H9 (cell line): ENCODE data around the gene THTPA. TPM values are rescaled to one million over a fixed set of nuclear protein-coding genes. Genes with fewer than 3 reads are reported as not detected.

Experiments used
- DNase-seq: peaks from one replicate; pipeline ENCODE4 v3.0.0-alpha.2; 2017
- H2AFZ ChIP-seq: one replicate; pipeline ENCODE4 v1.6.1; 2013; ENCODE audit warnings: mild to moderate bottlenecking, low read length, control low read depth, moderate library complexity
- H2AK5ac ChIP-seq: 2 replicates; pipeline ENCODE4 v1.6.1; 2013; ENCODE audit warnings: low read length, control low read depth, mixed read lengths; ENCODE audit not compliant: insufficient read length
- H2BK120ac ChIP-seq: one replicate; pipeline ENCODE4 v1.6.1; 2013; ENCODE audit warnings: low read depth, mild to moderate bottlenecking, low read length, control low read depth, inconsistent platforms; ENCODE audit not compliant: poor library complexity, severe bottlenecking
- H2BK12ac ChIP-seq: 2 replicates; pipeline ENCODE4 v1.6.1; 2013; ENCODE audit warnings: low read length, control low read depth, mixed read lengths, low read depth; ENCODE audit not compliant: insufficient read length
- H2BK15ac ChIP-seq: 2 replicates; pipeline ENCODE4 v1.6.1; 2013; ENCODE audit warnings: low read depth, low read length, control low read depth
- H2BK20ac ChIP-seq: one replicate; pipeline ENCODE4 v1.6.1; 2013; ENCODE audit warnings: low read depth, mild to moderate bottlenecking, low read length, control low read depth, inconsistent platforms; ENCODE audit not compliant: poor library complexity, severe bottlenecking
- H2BK5ac ChIP-seq: 2 replicates; pipeline ENCODE4 v1.6.1; 2013; ENCODE audit warnings: low read length, control low read depth, mixed read lengths; ENCODE audit not compliant: insufficient read length
- H3K14ac ChIP-seq: 2 replicates; pipeline ENCODE4 v1.6.1; 2013; ENCODE audit warnings: low read length, control low read depth; ENCODE audit not compliant: insufficient read depth
- H3K18ac ChIP-seq: 2 replicates; pipeline ENCODE4 v1.6.1; 2013; ENCODE audit warnings: low read depth, mild to moderate bottlenecking, mixed read lengths, low read length, control low read depth; ENCODE audit not compliant: insufficient read length
- H3K23ac ChIP-seq: 2 replicates; pipeline ENCODE4 v1.6.1; 2013; ENCODE audit warnings: low read length, control low read depth, mixed read lengths, low read depth; ENCODE audit not compliant: insufficient read length
- H3K23me2 ChIP-seq: 2 replicates; pipeline ENCODE4 v1.6.1; 2013; ENCODE audit warnings: low read depth, mild to moderate bottlenecking, mixed read lengths, low read length, control low read depth; ENCODE audit not compliant: insufficient read length, poor library complexity, severe bottlenecking
- H3K27ac ChIP-seq: 2 replicates; pipeline ENCODE4 v1.5.1; 2013; ENCODE audit warnings: low read length, control low read depth, mixed read lengths, low read depth; ENCODE audit not compliant: insufficient read length
- H3K27me3 ChIP-seq: 2 replicates; pipeline ENCODE4 v1.6.1; 2013; ENCODE audit warnings: low read length, control low read depth, inconsistent platforms; ENCODE audit not compliant: insufficient read depth
- H3K4ac ChIP-seq: 2 replicates; pipeline ENCODE4 v1.6.1; 2013; ENCODE audit warnings: low read depth, mild to moderate bottlenecking, control low read depth, inconsistent platforms, low read length, moderate library complexity
- H3K4me1 ChIP-seq: 2 replicates; pipeline ENCODE4 v1.6.1; 2013; ENCODE audit warnings: low read length, control low read depth, inconsistent platforms; ENCODE audit not compliant: insufficient read depth
- H3K4me2 ChIP-seq: 2 replicates; pipeline ENCODE4 v1.6.1; 2013; ENCODE audit warnings: low read length, control low read depth, mixed read lengths; ENCODE audit not compliant: insufficient read length, insufficient read depth
- H3K56ac ChIP-seq: 2 replicates; pipeline ENCODE4 v1.6.1; 2013; ENCODE audit warnings: low read depth, mild to moderate bottlenecking, mixed read lengths, low read length, control low read depth; ENCODE audit not compliant: insufficient read length
- H3K79me1 ChIP-seq: 2 replicates; pipeline ENCODE4 v1.6.1; 2013; ENCODE audit warnings: low read depth, mild to moderate bottlenecking, moderate library complexity, low read length, control low read depth, inconsistent platforms; ENCODE audit not compliant: insufficient read depth, poor library complexity, severe bottlenecking
- H3K79me2 ChIP-seq: 2 replicates; pipeline ENCODE4 v1.6.1; 2013; ENCODE audit warnings: low read length, control low read depth, inconsistent platforms; ENCODE audit not compliant: insufficient read depth
- H3K9ac ChIP-seq: 2 replicates; pipeline ENCODE4 v1.6.1; 2013; ENCODE audit warnings: low read length, control low read depth, mixed read lengths; ENCODE audit not compliant: insufficient read length; ENCODE audit errors: extremely low read depth
- H3K9me3 ChIP-seq: one replicate; pipeline ENCODE4 v1.6.1; 2013; ENCODE audit warnings: low read depth, low read length, inconsistent platforms; ENCODE audit not compliant: control insufficient read depth
- H3T11ph ChIP-seq: one replicate; pipeline ENCODE4 v1.6.1; 2013; ENCODE audit warnings: mild to moderate bottlenecking, low read length, control low read depth, inconsistent platforms
- H4K20me1 ChIP-seq: one replicate; pipeline ENCODE4 v1.6.1; 2013; ENCODE audit not compliant: control insufficient read depth, insufficient read length, insufficient read depth
- H4K5ac ChIP-seq: 2 replicates; pipeline ENCODE4 v1.6.1; 2013; ENCODE audit warnings: low read depth, mild to moderate bottlenecking, mixed read lengths, low read length, control low read depth; ENCODE audit not compliant: insufficient read length
- H4K8ac ChIP-seq: replicated peaks from 2 replicates; pipeline ENCODE4 v1.6.1; 2013; ENCODE audit warnings: low read length, control low read depth, mixed read lengths, low read depth; ENCODE audit not compliant: insufficient read length
- H4K91ac ChIP-seq: 2 replicates; pipeline ENCODE4 v1.6.1; 2013; ENCODE audit warnings: low read depth, mild to moderate bottlenecking, moderate library complexity, mixed read lengths, low read length, control low read depth; ENCODE audit not compliant: insufficient read length
- H3K27ac Mint-ChIP-seq, 3 experiments: 2 replicates in 2 of 3; 3 replicates in 1 of 3; pipeline ENCODE4 v1.8.0; 2020 to 2021; ENCODE audit warnings: mixed read lengths in 3 of 3, mild to moderate bottlenecking in 1 of 3, moderate library complexity in 1 of 3
- H3K27me3 Mint-ChIP-seq: 2 replicates; pipeline ENCODE4 v1.8.0; 2021; ENCODE audit warnings: low read depth, mild to moderate bottlenecking, moderate library complexity, mixed read lengths
- H3K36me3 Mint-ChIP-seq, 3 experiments: 2 replicates in 2 of 3; 3 replicates in 1 of 3; pipeline ENCODE4 v1.8.0; 2020 to 2021; ENCODE audit warnings: low read depth in 3 of 3, mixed read lengths in 3 of 3; ENCODE audit not compliant: insufficient read depth in 1 of 3
- H3K4me1 Mint-ChIP-seq, 2 experiments: 2 replicates each; pipeline ENCODE4 v1.8.0; 2020; ENCODE audit warnings: mixed read lengths in 2 of 2
- H3K4me3 Mint-ChIP-seq, 2 experiments: 2 replicates in 1 of 2; 3 replicates in 1 of 2; pipeline ENCODE4 v1.8.0; 2020 to 2021; ENCODE audit warnings: mild to moderate bottlenecking in 2 of 2, mixed read lengths in 2 of 2, moderate library complexity in 1 of 2
- H3K9me3 Mint-ChIP-seq, 2 experiments: 2 replicates in 1 of 2; 3 replicates in 1 of 2; pipeline ENCODE4 v1.8.0; 2020; ENCODE audit warnings: mild to moderate bottlenecking in 2 of 2, mixed read lengths in 2 of 2, moderate library complexity in 1 of 2
- WGBS: extraction: QIAGEN DNeasy Blood & Tissue Kit; methylation state at CpG from one replicate; pipeline ENCODE4 v1.1.7; 2013; ENCODE audit warnings: missing lambda C conversion rate, low lambda C conversion rate, mixed read lengths; ENCODE audit not compliant: insufficient read length; ENCODE audit errors: extremely low coverage; 5-methylcytosine and 5-hydroxymethylcytosine counted together
- total RNA-seq: library from RNA; stranded (reverse); gene quantifications from 2 replicates; pipeline ENCODE4 v1.2.1, GENCODE V29; 2021
- TF ChIP-seq, protein P1 (sequence below): fragments of 200-600 bp; sonication (generic); conservative IDR thresholded peaks from 3 replicates; pipeline ENCODE4 v1.8.0; 2021; ENCODE audit warnings: antibody characterized with exemption, mild to moderate bottlenecking

The THTPA gene
- total RNA-seq, 1 experiment from 2014 or later: 15.6 TPM

DNA sequence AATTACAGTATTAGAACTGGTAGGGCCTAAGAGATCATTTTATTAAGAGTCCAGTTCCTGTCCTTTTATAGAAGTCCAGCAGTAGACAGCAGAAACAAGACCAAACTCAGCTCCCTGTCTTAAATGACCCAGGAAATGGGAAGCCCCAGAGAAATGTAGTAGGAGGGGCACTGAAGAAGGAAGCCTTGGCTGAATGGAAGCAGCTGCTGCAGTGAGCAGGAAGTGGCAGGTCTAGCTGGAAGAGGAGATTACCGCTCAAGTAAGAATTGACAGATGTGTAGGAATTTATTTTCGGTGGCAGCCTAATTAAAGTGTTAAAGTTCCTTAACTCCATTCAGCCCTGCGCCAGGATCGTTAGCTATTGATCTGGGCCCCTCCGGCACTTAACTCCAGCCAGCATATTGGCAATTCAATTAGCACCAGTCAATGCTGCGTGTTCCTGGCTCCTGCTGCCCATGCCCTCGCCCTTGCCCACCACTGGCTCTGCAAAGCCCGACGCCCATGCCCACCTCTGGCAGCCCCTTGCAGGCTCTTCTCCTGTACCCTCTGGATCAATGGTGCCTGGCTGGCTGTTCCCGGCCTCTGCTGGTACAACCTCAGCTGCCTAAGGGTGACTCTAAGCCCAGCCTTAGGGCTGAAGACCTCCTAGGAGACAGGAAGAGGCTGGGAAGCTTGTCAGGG, 25.6 kb upstream of the THTPA start:
- Histone ChIP-seq H2AK5ac (no peak overlapping the region), H3T11ph (no peak overlapping the region), H3K79me1 (no peaks in the 10 kb centered on the region), H3K4ac (no peak overlapping the region), H2BK20ac (no peak overlapping the region), H2BK120ac (no peak overlapping the region), H3K27ac (no peak overlapping the region), H3K56ac (no peak overlapping the region), H2AFZ (no peak overlapping the region), H4K91ac (no peak overlapping the region), H3K18ac (no peak overlapping the region), H3K27me3 (no peaks in the 10 kb centered on the region), H4K5ac (no peak overlapping the region), H3K4me2 (no peak overlapping the region), H3K9me3 (no peaks in the 10 kb centered on the region), H4K8ac (no peak overlapping the region), H3K23ac (no peak overlapping the region), H3K79me2 (no peaks in the 10 kb centered on the region), H3K9ac (no peak overlapping the region), H2BK5ac (no peak overlapping the region), H3K23me2 (no peaks in the 10 kb centered on the region), H2BK12ac (no peak overlapping the region), H3K4me1 (no peaks in the 10 kb centered on the region), H4K20me1 (no peaks in the 10 kb centered on the region), H3K14ac (no peak overlapping the region), H2BK15ac (no peak overlapping the region)
- DNase-seq: no peak
- WGBS: no CpG with 5 or more reads among the region's 10 CpGs
- Mint-ChIP-seq H3K4me1 (peaks cover 24 to 33% of the 10 kb centered on the region in 2 experiments), H3K27ac (peak overlapping the region in 2 of 3 experiments; percentile 56 to 77; a peak in 5 of 7 replicates), H3K36me3 (peaks cover 58 to 72% (median 71%) of the 10 kb centered on the region in 3 experiments; a peak in 6 of 7 replicates), H3K9me3 (no peaks in the 10 kb centered on the region), H3K27me3 (no peaks in the 10 kb centered on the region), H3K4me3 (no peak overlapping the region)
- TF ChIP-seq, protein P1, sequence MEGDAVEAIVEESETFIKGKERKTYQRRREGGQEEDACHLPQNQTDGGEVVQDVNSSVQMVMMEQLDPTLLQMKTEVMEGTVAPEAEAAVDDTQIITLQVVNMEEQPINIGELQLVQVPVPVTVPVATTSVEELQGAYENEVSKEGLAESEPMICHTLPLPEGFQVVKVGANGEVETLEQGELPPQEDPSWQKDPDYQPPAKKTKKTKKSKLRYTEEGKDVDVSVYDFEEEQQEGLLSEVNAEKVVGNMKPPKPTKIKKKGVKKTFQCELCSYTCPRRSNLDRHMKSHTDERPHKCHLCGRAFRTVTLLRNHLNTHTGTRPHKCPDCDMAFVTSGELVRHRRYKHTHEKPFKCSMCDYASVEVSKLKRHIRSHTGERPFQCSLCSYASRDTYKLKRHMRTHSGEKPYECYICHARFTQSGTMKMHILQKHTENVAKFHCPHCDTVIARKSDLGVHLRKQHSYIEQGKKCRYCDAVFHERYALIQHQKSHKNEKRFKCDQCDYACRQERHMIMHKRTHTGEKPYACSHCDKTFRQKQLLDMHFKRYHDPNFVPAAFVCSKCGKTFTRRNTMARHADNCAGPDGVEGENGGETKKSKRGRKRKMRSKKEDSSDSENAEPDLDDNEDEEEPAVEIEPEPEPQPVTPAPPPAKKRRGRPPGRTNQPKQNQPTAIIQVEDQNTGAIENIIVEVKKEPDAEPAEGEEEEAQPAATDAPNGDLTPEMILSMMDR: no peak
